HG03432 (cell line): ENCODE measurements around the gene C19orf38.

ENCODE experiments used
- ATAC-seq: cut with Tn5 transposase; IDR thresholded peaks from one replicate; pipeline ENCODE4 v1.9.1; 2021; ENCODE audit warnings: mild to moderate bottlenecking, moderate library complexity; ENCODE audit not compliant: unreplicated experiment

The C19orf38 gene, protein sequence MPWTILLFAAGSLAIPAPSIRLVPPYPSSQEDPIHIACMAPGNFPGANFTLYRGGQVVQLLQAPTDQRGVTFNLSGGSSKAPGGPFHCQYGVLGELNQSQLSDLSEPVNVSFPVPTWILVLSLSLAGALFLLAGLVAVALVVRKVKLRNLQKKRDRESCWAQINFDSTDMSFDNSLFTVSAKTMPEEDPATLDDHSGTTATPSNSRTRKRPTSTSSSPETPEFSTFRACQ

DNA sequence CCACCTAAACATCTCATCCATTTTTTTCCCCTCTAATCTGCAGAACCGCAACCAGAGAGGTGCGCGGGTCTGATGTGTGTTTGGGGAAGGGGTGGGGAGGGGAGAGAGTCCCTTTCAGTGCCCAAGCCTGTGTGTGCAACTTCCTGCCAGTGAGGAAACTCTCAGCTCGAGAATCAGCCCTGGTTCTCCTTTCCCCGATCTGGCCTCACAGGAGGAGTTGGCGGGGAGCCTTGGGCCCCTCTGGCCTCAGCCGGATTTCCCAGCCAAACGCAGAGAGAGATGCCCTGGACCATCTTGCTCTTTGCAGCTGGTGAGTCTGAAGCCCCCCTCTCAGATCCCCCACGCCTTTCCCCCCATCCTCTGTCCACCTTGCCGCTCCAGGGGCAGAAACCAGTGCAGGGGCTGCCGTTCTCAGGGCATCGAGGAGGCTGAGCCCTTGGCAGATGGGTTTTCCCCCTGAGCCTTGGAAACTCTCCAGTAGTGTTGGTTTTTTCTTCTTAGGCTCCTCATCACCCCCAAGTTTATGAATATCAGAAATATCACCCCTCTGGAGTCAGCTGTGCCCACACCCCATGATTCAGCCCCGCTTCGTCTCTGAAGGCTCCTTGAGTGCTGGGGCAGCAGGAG is at the start of gene C19orf38:
C19orf38 (plus strand) TSS at position 186 of the 627 bp plus-strand sequence; CDS start at position 280, 94 bp downstream.
- no peak for ATAC-seq

GRCh38 chr19:10800488-10800887 is 47.7 kb upstream of the C19orf38 start:
- no peak for ATAC-seq

- ATAC-seq = no peak
Measured at GRCh38 chr19:10802479-10802878, 45.7 kb upstream of the C19orf38 start.

DNA sequence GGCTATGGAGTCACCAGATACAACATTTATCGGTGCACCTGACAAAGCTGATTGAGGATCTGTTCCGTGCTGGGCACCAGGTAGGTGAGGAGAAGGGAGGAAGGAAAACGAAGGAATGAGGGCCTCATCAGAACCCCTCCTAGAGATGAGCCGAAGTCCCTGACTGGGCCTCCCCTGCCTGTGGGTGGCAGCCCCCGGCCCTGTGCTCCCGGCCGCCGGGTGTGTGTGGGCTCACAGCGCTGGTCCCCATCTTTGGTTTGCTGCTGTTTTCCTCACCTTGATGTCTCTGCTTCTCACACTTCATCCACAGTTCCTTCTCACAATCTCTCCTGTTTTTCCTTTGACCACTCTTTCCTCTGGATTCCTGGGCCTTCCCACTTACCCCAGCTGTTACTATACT is 45.0 kb upstream of the C19orf38 start:
- ATAC-seq = no peak

- no peak for ATAC-seq
Measured at GRCh38 chr19:10805065-10805757, 43.0 kb upstream of the C19orf38 start.

DNA sequence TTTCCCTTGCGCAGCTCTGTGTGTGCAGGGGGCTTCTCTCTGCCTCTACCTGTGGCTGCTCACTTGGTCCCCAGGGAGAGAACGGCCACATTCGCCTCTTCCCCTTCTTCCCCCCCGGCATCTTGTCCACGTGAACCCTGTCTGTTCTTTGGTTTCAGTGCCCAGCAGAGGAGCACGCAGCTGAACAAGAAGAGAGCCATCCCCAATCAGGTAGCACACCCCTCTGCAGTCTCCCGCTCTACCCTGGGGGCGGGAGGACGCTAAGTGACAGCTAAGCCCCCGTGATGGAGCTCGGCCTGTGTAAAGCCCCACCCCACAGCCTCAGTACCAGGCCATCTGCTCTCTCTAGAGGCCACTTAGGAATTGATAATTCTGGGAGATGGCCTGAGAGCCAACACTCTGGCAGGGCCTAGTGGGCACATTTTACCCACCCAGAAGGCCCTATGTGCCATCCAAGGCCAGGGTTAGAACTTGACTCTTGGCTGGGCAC is 42.4 kb upstream of the C19orf38 start:
- no peak for ATAC-seq

DNA sequence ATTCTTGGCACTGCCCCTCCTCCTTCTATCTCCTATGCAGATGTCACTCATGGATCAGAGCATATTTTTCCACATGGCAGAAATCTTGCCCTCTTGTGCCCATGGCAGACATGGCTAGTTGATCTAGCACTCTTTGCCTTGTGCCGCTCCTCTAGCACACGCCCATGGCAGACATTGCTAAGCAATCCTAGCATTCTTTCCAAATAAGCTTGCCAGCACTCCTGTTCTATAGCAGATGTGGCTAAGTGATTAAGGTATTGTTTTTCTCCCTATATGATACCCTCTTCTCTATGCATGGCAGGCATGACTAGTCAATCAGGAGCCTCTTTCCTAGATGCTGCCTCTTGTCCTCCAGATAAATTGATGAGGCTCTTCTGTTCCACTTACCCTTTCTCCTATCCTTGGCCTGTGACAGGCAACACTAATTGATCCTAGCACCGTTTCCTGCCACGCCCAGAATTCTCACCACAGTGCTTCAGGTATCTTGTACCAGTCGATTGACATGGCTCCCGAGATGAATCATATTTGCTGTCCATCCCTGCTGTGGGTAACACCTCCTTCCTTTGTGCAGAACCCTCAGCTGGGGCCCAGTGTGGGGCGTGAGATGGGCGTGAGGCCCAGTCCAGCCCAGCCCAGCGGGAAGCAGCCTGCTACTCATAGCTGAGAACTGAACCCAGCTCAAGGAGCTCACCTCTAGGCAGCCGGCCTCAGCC is 39.1 kb upstream of the C19orf38 start:
- no peak for ATAC-seq

DNA sequence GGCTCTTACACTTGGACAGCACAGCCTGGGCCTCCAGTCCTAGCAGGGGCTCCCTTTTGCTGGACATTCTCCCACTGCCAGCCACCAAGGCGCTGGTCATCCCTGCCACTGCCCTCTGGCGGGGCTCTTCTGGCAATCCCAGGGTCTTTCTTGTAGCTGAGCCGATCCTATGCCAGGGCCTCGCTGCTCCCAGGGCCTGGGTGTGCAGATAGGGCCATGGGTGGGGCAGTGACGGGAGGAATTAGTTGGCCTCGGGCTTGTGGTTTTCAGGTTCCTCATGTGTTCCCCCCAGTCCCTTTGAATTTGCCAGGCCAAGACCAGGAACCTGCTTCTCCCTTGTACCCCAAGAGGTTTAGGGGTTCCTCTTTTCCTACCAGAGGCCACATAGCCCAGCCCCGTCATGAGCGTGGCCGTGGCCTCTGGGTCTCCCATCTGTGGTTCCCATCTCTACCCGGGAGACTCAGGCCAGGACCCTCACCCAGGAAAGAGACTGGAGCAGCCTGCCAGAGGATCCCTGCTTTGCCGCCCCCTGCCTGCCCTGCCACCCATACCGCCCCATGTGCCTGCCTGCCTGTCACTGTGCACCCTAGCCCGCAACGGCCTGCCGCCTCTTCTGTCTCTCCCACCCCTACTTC is 38.4 kb upstream of the C19orf38 start:
- ATAC-seq = no peak

DNA sequence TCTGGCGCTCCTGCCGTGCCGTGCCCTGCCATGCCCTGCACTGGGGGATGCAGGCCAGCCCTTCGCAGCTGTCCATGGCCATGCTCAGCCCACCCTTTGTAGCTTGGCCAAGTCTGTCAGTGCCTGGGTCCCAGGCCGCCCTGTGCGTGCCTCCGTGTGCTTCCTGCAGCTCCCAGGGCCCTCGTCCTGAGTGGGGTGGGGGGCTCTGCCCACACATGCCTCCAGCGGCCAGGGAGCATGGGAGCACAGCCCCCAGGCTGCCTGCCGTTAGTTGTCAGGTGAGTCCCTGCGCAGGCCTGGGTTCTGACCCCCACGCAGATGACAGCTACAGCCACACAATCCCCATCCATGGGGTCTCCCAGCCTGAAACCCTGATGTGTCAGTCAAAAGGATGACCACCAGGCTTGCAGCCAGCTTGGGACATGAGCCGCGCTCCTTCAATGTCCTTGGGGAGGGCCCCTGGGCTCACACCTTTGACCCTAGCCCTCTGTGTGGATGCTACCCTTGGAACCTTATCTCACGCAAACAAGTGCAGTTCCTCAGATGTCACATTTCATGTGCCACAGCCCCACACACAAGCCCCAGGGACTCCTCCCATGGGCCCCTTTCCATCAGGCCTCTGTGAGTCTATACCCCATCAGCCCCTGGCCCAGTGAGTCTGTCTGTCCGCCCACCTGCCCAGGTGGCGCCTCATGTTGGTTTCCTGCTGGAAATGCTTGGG is 36.7 kb upstream of the C19orf38 start:
- no peak for ATAC-seq

DNA sequence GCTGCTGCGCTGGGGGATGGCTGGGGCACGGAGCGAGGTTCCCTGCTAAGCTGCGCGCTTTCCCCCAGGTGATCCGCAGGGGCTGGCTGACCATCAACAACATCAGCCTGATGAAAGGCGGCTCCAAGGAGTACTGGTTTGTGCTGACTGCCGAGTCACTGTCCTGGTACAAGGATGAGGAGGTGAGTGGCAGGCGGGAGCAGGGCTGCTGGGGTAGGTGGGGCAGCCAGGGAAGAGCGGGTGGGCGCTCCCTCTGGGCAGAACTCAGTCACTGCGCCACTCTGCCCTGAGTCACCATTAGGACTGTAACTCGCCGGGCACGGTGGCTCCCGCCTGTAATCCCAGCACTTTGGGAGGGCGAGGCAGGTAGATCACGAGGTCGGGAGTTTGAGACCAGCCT is 36.0 kb upstream of the C19orf38 start:
- ATAC-seq = no peak

DNA sequence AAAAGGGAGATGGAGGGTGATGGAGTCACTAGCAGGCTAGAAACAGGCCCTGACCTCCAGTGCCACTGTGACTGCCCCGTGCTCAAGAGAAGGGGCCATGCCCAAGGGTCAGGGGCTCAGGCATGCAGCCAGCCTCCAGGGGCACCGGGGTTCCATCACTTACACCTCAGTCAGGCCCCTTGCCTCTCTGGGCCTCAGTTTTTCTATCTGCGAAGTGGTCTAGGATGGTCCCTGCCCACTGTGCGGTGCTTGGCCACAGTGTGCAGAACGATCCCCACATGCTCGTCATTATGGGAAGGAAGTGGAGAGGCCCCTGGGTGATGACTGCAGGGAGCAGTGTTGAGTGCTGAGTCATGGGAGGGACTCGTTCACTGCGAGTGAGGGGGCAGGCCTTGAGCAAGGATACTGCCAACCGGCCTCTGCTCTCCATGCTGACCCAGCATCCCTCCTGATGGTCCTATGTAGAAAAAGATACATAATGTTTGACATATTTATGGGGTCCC is 35.3 kb upstream of the C19orf38 start:
- no peak for ATAC-seq

- no peak for ATAC-seq
Measured at GRCh38 chr19:10815007-10815536, 33.1 kb upstream of the C19orf38 start.

- no peak for ATAC-seq
Measured at GRCh38 chr19:10815969-10816644, 32.1 kb upstream of the C19orf38 start.

DNA sequence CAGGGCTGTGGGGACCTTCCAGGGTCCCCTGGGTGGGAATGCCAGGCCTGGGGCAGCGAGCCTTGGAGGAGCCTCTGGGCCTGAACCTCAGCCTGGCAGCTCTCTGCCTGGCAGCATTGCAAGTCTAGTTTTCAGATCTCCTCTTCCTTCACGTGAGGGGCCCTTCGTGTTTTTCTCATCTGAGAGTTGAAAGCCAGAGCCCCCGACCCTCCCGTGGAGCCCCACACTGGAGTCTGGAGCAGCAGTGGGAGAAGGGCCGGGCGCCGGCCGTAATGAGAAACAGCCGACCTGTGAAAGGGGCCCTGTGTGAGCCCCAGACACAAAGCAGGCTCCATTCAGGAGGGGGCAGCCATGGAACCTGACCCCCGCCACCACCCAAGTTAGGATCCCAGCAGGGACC is 31.5 kb upstream of the C19orf38 start:
- ATAC-seq = no peak

DNA sequence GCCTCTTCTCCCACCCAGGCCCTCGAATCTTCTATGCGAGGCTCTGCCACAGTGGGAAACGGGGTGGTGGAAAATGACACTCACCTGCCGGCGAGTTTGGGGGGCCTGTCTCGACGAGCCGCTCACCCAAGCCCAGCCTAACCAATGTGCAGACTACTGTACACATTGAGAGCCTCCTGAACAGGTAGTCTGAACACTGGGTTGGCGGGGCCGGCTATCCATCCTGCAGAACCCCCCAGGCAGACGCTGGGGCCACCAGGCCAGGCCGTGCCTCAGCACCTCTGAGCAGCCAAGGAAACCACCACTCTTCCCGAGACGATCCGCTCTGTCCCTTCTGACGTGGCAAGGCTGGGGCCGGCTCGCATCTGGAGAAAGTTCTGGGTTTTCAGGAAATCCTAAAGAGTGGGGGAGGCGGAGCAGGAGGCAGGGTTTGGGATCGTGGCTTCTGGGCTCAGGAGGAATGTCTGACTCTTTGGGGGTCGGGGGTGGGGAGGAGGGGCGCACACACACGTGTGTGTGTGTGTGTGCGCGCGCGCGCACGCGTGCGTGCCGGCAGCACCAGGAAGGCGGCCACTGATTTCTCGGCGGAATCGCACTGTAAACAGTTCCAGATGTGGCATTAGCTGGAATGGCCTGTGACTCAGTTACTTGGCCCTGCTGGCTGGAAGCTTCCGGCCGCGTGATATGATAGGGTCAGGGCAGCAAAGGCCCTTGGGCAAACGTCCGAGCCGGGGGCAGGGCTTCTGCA is 30.8 kb upstream of the C19orf38 start:
- no peak for ATAC-seq

- no peak for ATAC-seq
Measured at GRCh38 chr19:10818301-10819123, 29.7 kb upstream of the C19orf38 start.

GRCh38 chr19:10819124-10820060 is 28.8 kb upstream of the C19orf38 start:
- ATAC-seq = no peak
